Stimulated activated naive B cell treated with anti-CD40 and anti-IgM and Interleukin-4, amounts not matched to agents 10 μg/mL and 1 μg/mL and 100 μg/mL, for 72 hours (primary cell): ENCODE results near the gene CNBD2.
A peak's percentile ranks its signal among the peaks of the same experiment; 100 is the strongest.
"Not testable (repeated sequence)": the region's sequence is repeated elsewhere in the genome, so short reads cannot be mapped to it uniquely, and the experiment has no call there.

Source experiments
- ATAC-seq, 2 donors: fragments of 150-1000 bp; cut with Tn5 transposase; replicated peaks; 2 replicates each; pipeline ENCODE4 v1.10.0; 2021; ENCODE audit warnings: moderate library complexity in 1 of 2
- DNase-seq: peaks from one replicate; pipeline ENCODE4 v3.0.0; 2021
- H3K27ac Mint-ChIP-seq: one replicate; pipeline ENCODE4 v1.8.0; 2022; ENCODE audit warnings: mild to moderate bottlenecking, mixed read lengths
- H3K27me3 Mint-ChIP-seq, 2 donors: one replicate each; pipeline ENCODE4 v1.8.0; 2022; ENCODE audit warnings: mixed read lengths in 2 of 2
- H3K36me3 Mint-ChIP-seq, 2 donors: one replicate each; pipeline ENCODE4 v1.8.0; 2022; ENCODE audit warnings: mixed read lengths in 2 of 2, mild to moderate bottlenecking in 1 of 2
- H3K4me1 Mint-ChIP-seq, 2 donors: one replicate each; pipeline ENCODE4 v1.8.0; 2022; ENCODE audit warnings: mixed read lengths in 2 of 2, mild to moderate bottlenecking in 1 of 2
- H3K4me3 Mint-ChIP-seq, 2 donors: one replicate each; pipeline ENCODE4 v1.8.0; 2022; ENCODE audit warnings: mild to moderate bottlenecking in 2 of 2, mixed read lengths in 2 of 2, moderate library complexity in 1 of 2
- H3K9me3 Mint-ChIP-seq, 2 donors: one replicate each; pipeline ENCODE4 v1.8.0; 2022; ENCODE audit warnings: mixed read lengths in 2 of 2, mild to moderate bottlenecking in 1 of 2

CNBD2 gene

DNA sequence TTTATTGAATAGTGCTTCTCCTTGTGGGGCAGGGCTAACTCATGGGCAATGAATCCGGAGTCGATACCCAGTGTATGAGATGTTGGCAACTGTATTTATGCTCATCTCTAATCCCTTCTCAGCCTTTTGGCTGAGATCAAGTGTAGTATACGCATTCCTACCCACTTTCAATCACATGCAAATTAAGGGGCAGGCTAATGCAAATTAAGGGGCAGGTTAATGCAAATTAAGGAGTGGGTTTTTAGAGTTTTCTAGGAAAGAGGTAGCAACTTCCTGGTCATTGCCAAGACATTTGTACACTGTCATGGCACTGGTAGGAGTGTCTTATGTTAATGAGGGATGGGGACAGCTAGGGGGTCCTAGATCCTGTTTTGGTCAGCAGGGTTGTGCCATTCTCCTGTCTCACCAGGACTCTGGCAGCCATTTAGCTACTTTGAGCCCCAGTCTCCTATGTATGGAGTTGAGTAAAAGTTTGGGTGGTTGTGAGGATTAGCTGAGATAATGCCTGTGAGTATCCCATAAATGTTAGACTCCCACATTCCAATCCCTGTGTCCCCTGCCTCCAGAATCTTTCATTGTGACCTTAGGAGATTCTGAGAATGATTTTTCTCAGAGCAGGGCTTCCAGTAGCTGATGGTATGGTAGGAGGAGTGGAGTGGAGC, at the start of gene CNBD2:
Gene CNBD2 (plus strand): TSS at position 612 of the 662 bp plus-strand sequence. CDS start 173 bp downstream, outside the sequence.
- Mint-ChIP-seq H3K9me3 (no peaks in the 10 kb centered on the region), H3K4me1 (no peaks in the 10 kb centered on the region), H3K4me3 (no peak within 1 kb of the TSS), H3K27me3 (peaks cover 0 to 4% of the 10 kb centered on the region in 2 donors), H3K36me3 (no peaks in the 10 kb centered on the region), H3K27ac (no peak within 1 kb of the TSS)
- ATAC-seq (no peak), DNase-seq (no peak)

GRCh38 chr20:35920523-35920922, 47.9 kb upstream of the CNBD2 start:
- DNase-seq (no peak), ATAC-seq (no peak)
- Mint-ChIP-seq H3K27ac (no peak overlapping the region), H3K4me3 (no peak overlapping the region), H3K27me3 (no peaks in the 10 kb centered on the region), H3K36me3 (peaks cover 24 to 39% of the 10 kb centered on the region in 2 donors), H3K9me3 (no peaks in the 10 kb centered on the region), H3K4me1 (no peaks in the 10 kb centered on the region)

DNA sequence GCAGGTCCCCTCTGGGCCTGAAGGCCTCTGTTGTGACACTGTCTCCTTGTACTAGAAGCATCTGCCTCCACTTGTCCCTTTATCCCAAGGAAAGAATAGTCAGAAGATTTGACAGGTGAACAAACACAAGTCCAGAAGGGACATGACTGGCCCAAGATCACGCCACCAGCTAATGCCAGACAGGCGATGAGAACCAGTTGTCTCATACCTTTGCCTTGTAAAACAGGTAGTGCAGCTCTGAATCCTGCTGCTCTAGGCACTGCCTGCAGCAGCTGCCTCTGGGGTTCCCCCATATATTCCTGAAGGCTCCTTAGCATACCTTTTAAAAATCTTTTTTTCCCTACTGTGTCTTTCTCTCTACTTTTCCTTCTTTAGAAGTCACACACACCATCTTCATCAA, 39.1 kb upstream of the CNBD2 start:
- Mint-ChIP-seq H3K4me3 (no peak overlapping the region), H3K9me3 (no peaks in the 10 kb centered on the region), H3K27ac (no peak overlapping the region), H3K36me3 (peaks cover 35 to 63% of the 10 kb centered on the region in 2 donors), H3K4me1 (peaks cover 0 to 11% of the 10 kb centered on the region in 2 donors), H3K27me3 (no peaks in the 10 kb centered on the region)
- ATAC-seq, result no peak
- no peak for DNase-seq

DNA sequence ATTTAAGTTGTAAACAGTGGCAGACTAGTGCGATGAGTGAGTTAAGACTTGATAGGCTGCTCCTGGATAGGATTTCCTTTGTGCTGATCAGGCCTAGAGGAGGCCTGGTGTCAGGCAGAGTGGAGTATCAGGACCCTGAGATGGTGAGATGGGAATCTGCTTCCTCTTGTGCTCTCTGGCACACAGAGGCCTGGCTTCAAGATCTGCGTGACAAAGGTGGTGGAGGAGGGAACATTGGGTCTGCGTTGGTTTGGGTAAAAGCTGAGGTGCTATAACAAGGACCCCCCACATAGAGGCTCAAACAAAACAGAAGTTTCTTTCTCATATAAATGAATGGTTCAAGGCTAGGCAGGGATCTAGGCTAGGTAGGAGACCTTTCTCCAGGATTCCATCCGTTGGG, 34.3 kb upstream of the CNBD2 start:
- Mint-ChIP-seq H3K27me3 (no peaks in the 10 kb centered on the region), H3K27ac (no peak overlapping the region), H3K36me3 (peaks cover 27 to 72% of the 10 kb centered on the region in 2 donors), H3K4me1 (peaks cover 0 to 9% of the 10 kb centered on the region in 2 donors), H3K9me3 (no peaks in the 10 kb centered on the region), H3K4me3 (no peak overlapping the region)
- ATAC-seq (no peak), DNase-seq (no peak)

DNA sequence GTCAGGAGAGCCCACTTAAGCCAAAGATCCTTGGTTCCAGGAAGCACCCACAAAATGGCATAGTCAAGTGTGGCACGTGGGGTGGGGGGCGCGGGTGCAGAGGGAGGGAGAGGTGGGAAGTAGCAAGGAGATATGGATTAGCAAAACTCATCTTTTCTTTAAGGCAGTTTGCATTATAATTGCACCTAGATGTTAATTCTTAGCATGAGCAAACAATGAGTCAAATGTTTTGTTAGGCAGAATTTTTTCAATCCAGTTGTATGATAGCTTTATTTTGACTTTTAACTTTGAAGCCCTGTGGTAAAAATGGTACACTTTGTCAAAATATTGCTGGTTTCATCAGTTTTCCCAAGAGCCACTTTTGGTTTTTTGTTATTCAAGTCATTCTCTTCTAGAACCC, 29.1 kb upstream of the CNBD2 start:
- H3K4me3 Mint-ChIP-seq, result no peak overlapping the region
- DNase-seq, result no peak
- H3K4me1 Mint-ChIP-seq, result peaks cover 0 to 3% of the 10 kb centered on the region in 2 donors
- no peaks in the 10 kb centered on the region for H3K9me3 Mint-ChIP-seq
- ATAC-seq, result no peak
- H3K27ac Mint-ChIP-seq, result no peak overlapping the region
- H3K36me3 Mint-ChIP-seq, result peaks cover 28 to 60% of the 10 kb centered on the region in 2 donors
- H3K27me3 Mint-ChIP-seq, result no peaks in the 10 kb centered on the region

GRCh38 chr20:35941620-35942019, 26.8 kb upstream of the CNBD2 start:
- Mint-ChIP-seq H3K27ac (no peak overlapping the region), H3K4me3 (no peak overlapping the region), H3K4me1 (peaks cover 0 to 5% of the 10 kb centered on the region in 2 donors), H3K36me3 (peaks cover 35 to 57% of the 10 kb centered on the region in 2 donors), H3K27me3 (no peaks in the 10 kb centered on the region), H3K9me3 (no peaks in the 10 kb centered on the region)
- ATAC-seq (no peak), DNase-seq (no peak)

- peaks cover 0 to 4% of the 10 kb centered on the region in 2 donors for H3K4me1 Mint-ChIP-seq
- DNase-seq, result no peak
- no peak overlapping the region for H3K27ac Mint-ChIP-seq
- peaks cover 35 to 54% of the 10 kb centered on the region in 2 donors for H3K36me3 Mint-ChIP-seq
- no peaks in the 10 kb centered on the region for H3K9me3 Mint-ChIP-seq
- no peak for ATAC-seq
- H3K27me3 Mint-ChIP-seq, result no peaks in the 10 kb centered on the region
- no peak overlapping the region for H3K4me3 Mint-ChIP-seq
Measured at GRCh38 chr20:35942243-35942642, 26.1 kb upstream of the CNBD2 start.

DNA sequence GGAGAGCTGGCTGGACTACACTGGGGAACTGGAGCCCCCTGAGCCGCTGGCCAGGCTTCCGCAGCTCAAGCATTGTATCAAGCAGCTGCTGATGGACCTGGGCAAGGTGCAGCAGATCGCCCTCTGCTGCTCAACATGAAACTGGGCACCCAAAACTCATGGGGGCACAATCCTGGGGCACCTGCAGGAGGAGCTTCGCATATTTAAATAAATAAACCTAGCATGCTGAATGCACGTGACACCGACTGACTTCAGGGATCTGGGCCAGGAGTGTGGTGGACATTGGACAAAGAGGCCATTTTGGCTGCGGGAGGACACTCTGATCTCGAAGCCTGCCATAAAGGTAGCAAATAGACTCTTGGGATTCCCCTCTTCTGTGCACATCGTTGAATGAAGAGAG, 20.9 kb upstream of the CNBD2 start:
- H3K36me3 Mint-ChIP-seq, result peaks cover 29 to 38% of the 10 kb centered on the region in 2 donors
- peaks cover 4 to 5% of the 10 kb centered on the region in 2 donors for H3K4me1 Mint-ChIP-seq
- no peaks in the 10 kb centered on the region for H3K27me3 Mint-ChIP-seq
- no peak overlapping the region for H3K4me3 Mint-ChIP-seq
- H3K27ac Mint-ChIP-seq, result no peak overlapping the region
- DNase-seq (peak; percentile 5), ATAC-seq (peak; percentile 59 to 65)
- no peaks in the 10 kb centered on the region for H3K9me3 Mint-ChIP-seq

DNA sequence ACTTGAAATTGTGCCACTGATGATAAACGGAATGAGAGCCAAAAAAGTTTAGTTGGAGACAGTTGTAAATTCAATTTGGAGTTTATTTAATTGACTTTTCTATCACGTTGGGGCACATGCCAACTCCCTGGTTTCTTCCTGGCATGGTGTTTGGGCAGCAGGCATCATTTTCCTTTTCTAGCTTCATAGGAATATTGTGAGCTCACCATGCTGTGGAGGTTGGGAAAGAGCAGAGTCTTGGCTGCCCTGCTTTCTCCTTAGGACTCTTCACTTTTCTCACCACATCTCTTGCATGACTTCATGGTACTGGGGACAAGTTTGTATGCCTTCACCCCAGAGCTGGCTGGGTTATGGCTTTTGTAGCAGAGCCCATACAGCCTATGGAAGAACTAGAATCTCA, 20.5 kb upstream of the CNBD2 start:
- peaks cover 8 to 9% of the 10 kb centered on the region in 2 donors for H3K4me1 Mint-ChIP-seq

GRCh38 chr20:35950093-35950492, 18.3 kb upstream of the CNBD2 start:
- Mint-ChIP-seq H3K36me3 (peaks cover 26 to 34% of the 10 kb centered on the region in 2 donors), H3K27me3 (no peaks in the 10 kb centered on the region), H3K27ac (no peak overlapping the region), H3K9me3 (no peaks in the 10 kb centered on the region), H3K4me3 (no peak overlapping the region), H3K4me1 (peaks cover 9 to 10% of the 10 kb centered on the region in 2 donors)
- ATAC-seq, result no peak
- DNase-seq, result no peak

More for the DNA sequence above, 20.5 kb upstream of the CNBD2 start:
- Mint-ChIP-seq H3K36me3 (peaks cover 33 to 42% of the 10 kb centered on the region in 2 donors), H3K27me3 (no peaks in the 10 kb centered on the region), H3K9me3 (no peaks in the 10 kb centered on the region), H3K4me3 (no peak overlapping the region), H3K27ac (no peak overlapping the region)
- no peak for DNase-seq
- ATAC-seq, result no peak

- Mint-ChIP-seq H3K4me1 (peaks cover 12 to 15% of the 10 kb centered on the region in 2 donors), H3K36me3 (peaks cover 21 to 30% of the 10 kb centered on the region in 2 donors), H3K27ac (peak overlapping the region; percentile 100), H3K4me3 (peak overlapping the region; percentile 93 to 100)
- DNase-seq, H3K27me3 Mint-ChIP-seq, H3K9me3 Mint-ChIP-seq, ATAC-seq: not testable (repeated sequence)
Measured at GRCh38 chr20:35952080-35952479, 16.3 kb upstream of the CNBD2 start.

DNA sequence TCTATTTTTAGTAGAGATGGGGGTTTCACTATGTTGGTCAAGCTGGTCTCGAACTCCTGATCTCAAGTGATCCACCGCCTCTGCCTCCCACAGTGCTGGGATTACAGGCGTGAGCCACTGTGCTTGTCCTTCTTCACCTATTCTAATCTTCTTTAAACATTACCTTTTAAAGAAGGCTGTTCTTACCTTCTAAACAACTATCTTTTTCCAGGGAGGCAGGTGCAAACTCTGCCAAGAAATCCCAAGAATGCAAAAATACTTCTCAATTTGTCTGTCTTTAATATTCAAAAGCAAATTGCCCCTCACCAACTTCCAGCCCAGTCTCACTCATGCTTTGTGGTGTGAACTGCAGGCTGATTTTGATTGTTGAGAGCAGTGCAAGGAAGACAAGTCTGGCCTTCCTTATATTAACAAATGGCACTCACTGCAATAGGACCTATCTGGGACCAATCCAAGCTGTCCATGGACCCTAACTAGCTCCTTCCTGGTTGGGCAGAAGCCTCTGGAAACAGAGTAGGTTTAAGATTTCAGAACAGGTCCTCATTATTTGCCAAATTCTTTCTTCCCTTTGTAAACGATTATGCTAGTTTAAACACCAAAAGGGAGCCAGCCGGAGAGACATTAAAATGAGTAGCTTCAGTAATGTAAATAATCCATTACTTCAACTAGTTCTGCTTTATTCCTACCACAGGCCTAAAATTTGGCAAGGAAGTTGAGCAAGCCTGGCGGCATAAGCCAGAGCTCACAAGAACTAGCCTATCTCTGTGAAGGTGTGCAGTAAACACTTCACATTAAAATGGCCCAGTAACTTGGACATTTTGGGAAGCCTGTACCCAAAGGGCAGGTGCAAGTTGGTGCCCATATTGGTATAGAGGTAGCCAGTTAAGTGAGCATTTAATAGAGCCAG, 15.7 kb upstream of the CNBD2 start:
- Mint-ChIP-seq H3K27me3 (no peaks in the 10 kb centered on the region), H3K4me3 (peak overlapping the region; percentile 93 to 100), H3K4me1 (peaks cover 10 to 15% of the 10 kb centered on the region in 2 donors), H3K9me3 (no peaks in the 10 kb centered on the region), H3K27ac (peak overlapping the region; percentile 100), H3K36me3 (peaks cover 15 to 23% of the 10 kb centered on the region in 2 donors)
- DNase-seq (no peak), ATAC-seq (no peak)

DNA sequence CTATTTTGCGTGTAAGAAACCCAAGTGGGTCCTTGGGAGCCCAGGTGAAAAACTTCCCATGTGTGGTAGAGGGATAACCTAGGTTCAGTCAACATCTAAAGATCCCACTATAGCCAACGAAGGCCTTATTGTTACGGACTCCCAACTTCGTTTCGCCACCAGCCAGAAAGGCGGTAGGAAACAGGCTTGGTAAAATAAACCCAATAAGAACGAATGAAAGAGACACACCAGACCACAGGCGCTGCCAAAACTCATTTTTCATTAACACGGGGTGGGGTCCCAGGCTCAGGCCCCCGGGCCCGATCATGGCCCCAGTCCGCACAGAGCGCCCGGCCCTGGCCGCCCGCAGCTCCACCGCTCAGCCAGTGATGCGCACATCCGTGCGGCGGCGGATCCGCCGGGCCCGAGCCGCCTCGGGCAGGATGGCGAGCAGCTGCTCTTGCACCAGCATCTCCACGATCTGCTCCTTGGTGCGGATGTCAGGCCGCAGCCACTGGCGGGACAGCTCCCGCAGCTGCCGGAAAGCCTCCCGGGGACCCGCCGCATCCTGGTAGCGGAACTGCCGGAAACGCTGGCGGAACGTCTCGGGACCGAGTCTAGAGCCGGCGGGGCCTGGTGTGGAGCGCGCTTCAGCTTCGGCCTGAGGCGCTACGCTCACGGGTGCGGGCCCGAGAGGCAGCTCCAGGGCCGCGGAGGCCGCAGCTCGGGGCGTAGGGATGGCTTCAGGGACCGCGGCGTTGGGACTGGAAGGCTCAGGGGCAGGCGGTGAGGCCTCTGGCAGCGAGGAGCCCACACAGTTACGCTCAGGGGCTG, 14.8 kb upstream of the CNBD2 start:
- DNase-seq (peak; percentile 47), ATAC-seq (peak; percentile 31)
- peaks cover 11 to 20% of the 10 kb centered on the region in 2 donors for H3K36me3 Mint-ChIP-seq
- H3K9me3 Mint-ChIP-seq, result no peaks in the 10 kb centered on the region
- peaks cover 10 to 15% of the 10 kb centered on the region in 2 donors for H3K4me1 Mint-ChIP-seq
- no peaks in the 10 kb centered on the region for H3K27me3 Mint-ChIP-seq
- peak overlapping the region; percentile 100 for H3K27ac Mint-ChIP-seq
- H3K4me3 Mint-ChIP-seq, result peak overlapping the region; percentile 93 to 100
